Heart left ventricle (tissue), 13 donors: ENCODE results near the gene WDFY3.

ENCODE experiments used
- POLR2A ChIP-seq, 2 donors: fragments of 450-650 bp; IDR thresholded peaks; one replicate each; pipeline ENCODE4 v1.6.1; 2017; ENCODE audit warnings: antibody characterized with exemption in 2 of 2, mild to moderate bottlenecking in 2 of 2, moderate library complexity in 2 of 2
- TF ChIP-seq, protein P1 (sequence below), 12 donors: fragments of 200-600 bp; sonication (generic) in 4 of 12; IDR thresholded peaks; one replicate each; pipeline versions ENCODE4 v1.5.0 to v1.8.0; 2018 to 2022; ENCODE audit warnings: antibody characterized with exemption in 12 of 12, mild to moderate bottlenecking in 5 of 12
- donor health status: ischemic (EF 13 %, LVEDD 7.1; RV severe dilation, severe dysfunction).
- donor health status: DM: no; HTN: yes; CAD: no.
- donor health status: DM: no; HTN: no; CAD: no.
- donor health status: ischemic (EF 25% LVEDD 6.9; RV normal size, moderate dysfunction).
- donor health status: ischemic (EF 25% LVEDD 5.7; RV mildly dilated, moderate dysfunction).
- donor health status: ischemic (EF 35%, LVEDD 5.7; RV mildly dilated, moderate dysfunction).
- donor health status: nonischemic (EF 11% LVEDD 7.7; RV severe dilation, severe dysfunction).
- donor health status: DM: yes; HTN: yes; CAD: no.
- donor health status: PGD.
- donor health status: ischemic (EF 29% LVEDD 5.4; RV normal size, mild dysfunction).
- donor health status: nonischemic (EF 23%, LVEDD 6.1; RV moderate dilation, normal function).

DNA sequence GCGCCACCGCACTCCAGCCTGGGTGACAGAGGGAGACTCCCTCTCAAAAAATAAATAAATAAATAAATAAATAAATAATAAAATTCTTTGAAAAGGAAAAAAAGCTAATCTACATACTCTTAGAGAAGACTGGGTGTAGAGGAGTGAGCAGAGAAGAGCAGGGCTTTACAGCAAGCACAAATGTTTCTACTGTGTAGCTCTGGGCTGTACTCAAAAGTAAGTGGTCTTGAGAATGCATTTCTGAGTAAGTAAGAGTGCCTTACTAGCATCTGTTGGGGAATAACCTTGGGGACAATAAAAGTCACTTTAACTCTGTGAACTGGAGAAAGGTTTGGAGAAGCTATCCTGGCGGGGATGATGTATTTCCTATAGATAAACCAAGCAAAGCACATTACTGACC is 185.8 kb downstream of the WDFY3 start:
- TF ChIP-seq POLR2A (IDR thresholded peaks at IDR 0.05) = no peak
- TF ChIP-seq, protein P1, sequence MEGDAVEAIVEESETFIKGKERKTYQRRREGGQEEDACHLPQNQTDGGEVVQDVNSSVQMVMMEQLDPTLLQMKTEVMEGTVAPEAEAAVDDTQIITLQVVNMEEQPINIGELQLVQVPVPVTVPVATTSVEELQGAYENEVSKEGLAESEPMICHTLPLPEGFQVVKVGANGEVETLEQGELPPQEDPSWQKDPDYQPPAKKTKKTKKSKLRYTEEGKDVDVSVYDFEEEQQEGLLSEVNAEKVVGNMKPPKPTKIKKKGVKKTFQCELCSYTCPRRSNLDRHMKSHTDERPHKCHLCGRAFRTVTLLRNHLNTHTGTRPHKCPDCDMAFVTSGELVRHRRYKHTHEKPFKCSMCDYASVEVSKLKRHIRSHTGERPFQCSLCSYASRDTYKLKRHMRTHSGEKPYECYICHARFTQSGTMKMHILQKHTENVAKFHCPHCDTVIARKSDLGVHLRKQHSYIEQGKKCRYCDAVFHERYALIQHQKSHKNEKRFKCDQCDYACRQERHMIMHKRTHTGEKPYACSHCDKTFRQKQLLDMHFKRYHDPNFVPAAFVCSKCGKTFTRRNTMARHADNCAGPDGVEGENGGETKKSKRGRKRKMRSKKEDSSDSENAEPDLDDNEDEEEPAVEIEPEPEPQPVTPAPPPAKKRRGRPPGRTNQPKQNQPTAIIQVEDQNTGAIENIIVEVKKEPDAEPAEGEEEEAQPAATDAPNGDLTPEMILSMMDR (IDR thresholded peaks at IDR 0.05) = no peak
